ENCODE measurements around the gene TRAF3IP1. TPM values are rescaled to one million over a fixed set of nuclear protein-coding genes. Genes with fewer than 3 reads are reported as not detected.
"Not testable (repeated sequence)": the region's sequence is repeated elsewhere in the genome, so short reads cannot be mapped to it uniquely, and the experiment has no call there.

The TRAF3IP1 gene
- total and polyA plus RNA-seq, 2 donors (not counting 1 experiment from before 2014, with no cell fraction given), result 1.4 to 15.5 TPM

GRCh38 chr2:238403632-238404405 lies 83.5 kb downstream of the TRAF3IP1 start:
- Mint-ChIP-seq H3K27ac (no peak overlapping the region), H3K4me3 (no peak overlapping the region), H3K4me1 (no peaks in the 10 kb centered on the region), H3K9me3 (ENCODE audit: insufficient read depth) (no peaks in the 10 kb centered on the region), H3K27me3 (no peaks in the 10 kb centered on the region)
- ChIA-PET CTCF (interaction anchor here (0.6 kb wide), 1 partner anchor 110 kb away, joined by 3 read pairs; no protein-coding TSS in a partner anchor), POLR2A (no interaction called here)
- Histone ChIP-seq H3K27me3 (replicated peaks in 1 of 4; ENCODE audit: control extremely low read depth in 1 of 4, control insufficient read depth in 3 of 4, insufficient read depth in 4 of 4, low read length in 3 of 4) (no peaks in the 10 kb centered on the region), H3K27ac (ENCODE audit: low read length in 2 of 2) (no peak overlapping the region), H3K4me3 (ENCODE audit: control extremely low read depth in 1 of 5, extremely low read depth in 1 of 5, insufficient read depth in 1 of 5, low read depth in 2 of 5, low read length in 4 of 5) (no peak overlapping the region), H3K36me3 (replicated peaks in 1 of 2; ENCODE audit: control extremely low read depth in 1 of 2, control insufficient read depth in 1 of 2, extremely low read depth in 1 of 2, insufficient read depth in 2 of 2, low read length in 1 of 2) (peaks cover 0 to 5% of the 10 kb centered on the region in 2 experiments), H3K4me1 (ENCODE audit: control insufficient read depth in 2 of 2, insufficient read depth in 2 of 2, low read length in 2 of 2) (no peaks in the 10 kb centered on the region), H3K9me3 (ENCODE audit: control extremely low read depth in 1 of 3, control insufficient read depth in 2 of 3, insufficient read depth in 1 of 3, low read length in 2 of 3) (no peaks in the 10 kb centered on the region), H3K9ac (ENCODE audit: low read length) (no peak overlapping the region), H3K4me2 (replicated peaks; ENCODE audit: low read depth, low read length, poor library complexity, severe bottlenecking) (no peak overlapping the region), H2AFZ (ENCODE audit: insufficient read depth, low read depth, low read length, poor library complexity, severe bottlenecking) (no peak overlapping the region), H3K79me2 (ENCODE audit: control insufficient read depth, insufficient read depth, low read length) (no peaks in the 10 kb centered on the region), H4K20me1 (ENCODE audit: control insufficient read depth, insufficient read depth, low read length, poor library complexity, severe bottlenecking) (no peaks in the 10 kb centered on the region)
- DNase-seq (no peak), ATAC-seq (ENCODE audit: low read depth) (no peak)
- no peak for TF ChIP-seq EZH2 (IDR thresholded peaks at IDR 0.05; ENCODE audit: borderline replicate concordance, insufficient read depth, low read depth, low read length, poor library complexity, severe bottlenecking)
- TF ChIP-seq, protein P1, sequence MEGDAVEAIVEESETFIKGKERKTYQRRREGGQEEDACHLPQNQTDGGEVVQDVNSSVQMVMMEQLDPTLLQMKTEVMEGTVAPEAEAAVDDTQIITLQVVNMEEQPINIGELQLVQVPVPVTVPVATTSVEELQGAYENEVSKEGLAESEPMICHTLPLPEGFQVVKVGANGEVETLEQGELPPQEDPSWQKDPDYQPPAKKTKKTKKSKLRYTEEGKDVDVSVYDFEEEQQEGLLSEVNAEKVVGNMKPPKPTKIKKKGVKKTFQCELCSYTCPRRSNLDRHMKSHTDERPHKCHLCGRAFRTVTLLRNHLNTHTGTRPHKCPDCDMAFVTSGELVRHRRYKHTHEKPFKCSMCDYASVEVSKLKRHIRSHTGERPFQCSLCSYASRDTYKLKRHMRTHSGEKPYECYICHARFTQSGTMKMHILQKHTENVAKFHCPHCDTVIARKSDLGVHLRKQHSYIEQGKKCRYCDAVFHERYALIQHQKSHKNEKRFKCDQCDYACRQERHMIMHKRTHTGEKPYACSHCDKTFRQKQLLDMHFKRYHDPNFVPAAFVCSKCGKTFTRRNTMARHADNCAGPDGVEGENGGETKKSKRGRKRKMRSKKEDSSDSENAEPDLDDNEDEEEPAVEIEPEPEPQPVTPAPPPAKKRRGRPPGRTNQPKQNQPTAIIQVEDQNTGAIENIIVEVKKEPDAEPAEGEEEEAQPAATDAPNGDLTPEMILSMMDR (IDR thresholded peaks at IDR 0.05), result no peak
- WGBS (ENCODE audit: insufficient coverage), result 99% methylated on average over 21 of the region's 21 CpGs
- intact Hi-C loops (cut with micrococcal nuclease), result no loop called here

GRCh38 chr2:238404406-238405216 lies 84.3 kb downstream of the TRAF3IP1 start:
- Mint-ChIP-seq H3K9me3 (ENCODE audit: insufficient read depth) (no peaks in the 10 kb centered on the region), H3K4me3 (no peak overlapping the region), H3K27me3 (no peaks in the 10 kb centered on the region), H3K4me1 (no peaks in the 10 kb centered on the region), H3K27ac (no peak overlapping the region)
- H3K79me2 ChIP-seq (ENCODE audit: control insufficient read depth, insufficient read depth, low read length), result no peaks in the 10 kb centered on the region
- peaks cover 0 to 5% of the 10 kb centered on the region in 2 experiments for H3K36me3 ChIP-seq (replicated peaks in 1 of 2; ENCODE audit: control extremely low read depth in 1 of 2, control insufficient read depth in 1 of 2, extremely low read depth in 1 of 2, insufficient read depth in 2 of 2, low read length in 1 of 2)
- no peak overlapping the region for H2AFZ ChIP-seq (ENCODE audit: insufficient read depth, low read depth, low read length, poor library complexity, severe bottlenecking)
- H4K20me1 ChIP-seq (ENCODE audit: control insufficient read depth, insufficient read depth, low read length, poor library complexity, severe bottlenecking), result no peaks in the 10 kb centered on the region
- no peaks in the 10 kb centered on the region for H3K4me1 ChIP-seq (ENCODE audit: control insufficient read depth in 2 of 2, insufficient read depth in 2 of 2, low read length in 2 of 2)
- no peak overlapping the region for H3K27ac ChIP-seq (ENCODE audit: low read length in 2 of 2)
- no peak overlapping the region for H3K9ac ChIP-seq (ENCODE audit: low read length)
- no peaks in the 10 kb centered on the region for H3K27me3 ChIP-seq (replicated peaks in 1 of 4; ENCODE audit: control extremely low read depth in 1 of 4, control insufficient read depth in 3 of 4, insufficient read depth in 4 of 4, low read length in 3 of 4)
- ChIA-PET POLR2A (no interaction called here), CTCF (no interaction called here)
- ATAC-seq (ENCODE audit: low read depth) (no peak), DNase-seq (no peak)
- no peak overlapping the region for H3K4me3 ChIP-seq (ENCODE audit: control extremely low read depth in 1 of 5, extremely low read depth in 1 of 5, insufficient read depth in 1 of 5, low read depth in 2 of 5, low read length in 4 of 5)
- no peak for TF ChIP-seq EZH2 (IDR thresholded peaks at IDR 0.05; ENCODE audit: borderline replicate concordance, insufficient read depth, low read depth, low read length, poor library complexity, severe bottlenecking)
- TF ChIP-seq, protein P1 (IDR thresholded peaks at IDR 0.05), result no peak
- 90% methylated on average over 12 of the region's 19 CpGs for WGBS (ENCODE audit: insufficient coverage)
- no peaks in the 10 kb centered on the region for H3K9me3 ChIP-seq (ENCODE audit: control extremely low read depth in 1 of 3, control insufficient read depth in 2 of 3, insufficient read depth in 1 of 3, low read length in 2 of 3)
- H3K4me2 ChIP-seq (replicated peaks; ENCODE audit: low read depth, low read length, poor library complexity, severe bottlenecking), result no peak overlapping the region
- intact Hi-C loops (cut with micrococcal nuclease), result no loop called here

DNA sequence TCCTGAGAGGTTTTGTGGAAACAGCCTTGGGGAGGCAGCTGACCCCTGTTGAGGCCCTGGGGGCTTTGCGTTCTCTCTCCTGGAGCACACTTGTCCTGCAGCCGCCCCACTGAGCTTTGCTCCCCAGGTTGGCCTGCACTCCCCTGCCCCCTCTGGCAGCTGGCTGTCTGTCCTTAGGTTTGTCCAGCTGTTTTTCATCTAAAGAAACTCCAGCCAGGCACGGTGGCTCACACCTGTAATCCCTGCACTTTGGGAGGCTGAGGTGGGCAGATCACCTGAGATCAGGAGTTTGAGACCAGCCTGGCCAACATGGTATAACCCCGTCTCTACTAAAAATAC lies 84.9 kb downstream of the TRAF3IP1 start:
- H3K9me3 Mint-ChIP-seq (ENCODE audit: insufficient read depth); DNase-seq; H3K79me2 ChIP-seq (ENCODE audit: control insufficient read depth, insufficient read depth, low read length); H3K4me3 Mint-ChIP-seq; H3K4me1 Mint-ChIP-seq; H2AFZ ChIP-seq (ENCODE audit: insufficient read depth, low read depth, low read length, poor library complexity, severe bottlenecking); H3K4me2 ChIP-seq (replicated peaks; ENCODE audit: low read depth, low read length, poor library complexity, severe bottlenecking); CTCF ChIA-PET; H3K36me3 ChIP-seq (replicated peaks in 1 of 2; ENCODE audit: control extremely low read depth in 1 of 2, control insufficient read depth in 1 of 2, extremely low read depth in 1 of 2, insufficient read depth in 2 of 2, low read length in 1 of 2); H3K27ac ChIP-seq (ENCODE audit: low read length in 2 of 2); H3K27me3 ChIP-seq (replicated peaks in 1 of 4; ENCODE audit: control extremely low read depth in 1 of 4, control insufficient read depth in 3 of 4, insufficient read depth in 4 of 4, low read length in 3 of 4); H3K9me3 ChIP-seq (ENCODE audit: control extremely low read depth in 1 of 3, control insufficient read depth in 2 of 3, insufficient read depth in 1 of 3, low read length in 2 of 3); intact Hi-C loops (cut with micrococcal nuclease); H3K9ac ChIP-seq (ENCODE audit: low read length); H4K20me1 ChIP-seq (ENCODE audit: control insufficient read depth, insufficient read depth, low read length, poor library complexity, severe bottlenecking); H3K4me1 ChIP-seq (ENCODE audit: control insufficient read depth in 2 of 2, insufficient read depth in 2 of 2, low read length in 2 of 2); ATAC-seq (ENCODE audit: low read depth); H3K27ac Mint-ChIP-seq; H3K4me3 ChIP-seq (ENCODE audit: control extremely low read depth in 1 of 5, extremely low read depth in 1 of 5, insufficient read depth in 1 of 5, low read depth in 2 of 5, low read length in 4 of 5); H3K27me3 Mint-ChIP-seq; POLR2A ChIA-PET: not testable (repeated sequence)
- WGBS (ENCODE audit: insufficient coverage), result 100% methylated on average over 3 of the region's 4 CpGs

All from B cell (primary cell).